NCI-H748 (cell line): Measurements from ENCODE around the gene ROS1.
A peak's percentile ranks its signal among the peaks of the same experiment; 100 is the strongest.
"Not testable (repeated sequence)": the region's sequence is repeated elsewhere in the genome, so short reads cannot be mapped to it uniquely, and the experiment has no call there.

Source experiments
- DNase-seq: peaks from one replicate; lab custom pipeline; 2025; ENCODE audit not compliant: unreplicated experiment; lab: John Stamatoyannopoulos, UW

ROS1 gene

DNA sequence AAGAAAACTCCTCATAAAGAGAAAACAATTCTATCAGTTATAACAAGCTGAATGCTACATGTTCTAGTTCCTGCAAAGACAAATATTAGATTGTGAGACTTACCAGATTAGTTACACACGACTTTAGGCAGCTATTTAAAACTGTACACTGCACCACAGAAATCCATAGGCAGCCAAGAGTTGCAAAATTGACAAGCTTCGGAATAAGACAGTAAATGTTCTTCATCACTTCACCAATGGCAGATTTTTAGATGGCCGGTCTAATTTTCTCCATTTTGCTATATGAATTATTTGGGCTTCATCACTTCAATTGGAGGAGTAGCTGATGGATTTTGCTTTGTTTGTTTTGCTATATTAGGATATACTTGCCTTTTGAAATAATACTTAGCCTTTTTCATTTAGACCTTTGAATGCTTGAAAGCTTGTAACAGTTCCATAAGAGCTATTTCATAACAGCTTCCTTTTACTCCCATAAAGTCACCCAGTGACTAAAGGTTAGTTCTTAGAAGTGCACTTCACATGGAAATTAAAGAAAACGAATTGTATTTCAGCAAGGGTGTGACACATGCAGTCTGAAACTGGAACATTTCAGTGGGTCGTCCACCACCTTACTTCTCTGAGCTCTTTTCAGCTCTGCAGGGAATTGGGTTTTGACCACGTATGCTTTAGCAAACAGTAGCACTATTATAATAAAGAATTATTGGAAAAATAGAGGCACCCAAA, at the start of gene ROS1:
Gene ROS1 (minus strand): TSS at position 512 of the 723 bp plus-strand sequence. CDS start 286 bp downstream, at position 226.
- no peak for DNase-seq

DNA sequence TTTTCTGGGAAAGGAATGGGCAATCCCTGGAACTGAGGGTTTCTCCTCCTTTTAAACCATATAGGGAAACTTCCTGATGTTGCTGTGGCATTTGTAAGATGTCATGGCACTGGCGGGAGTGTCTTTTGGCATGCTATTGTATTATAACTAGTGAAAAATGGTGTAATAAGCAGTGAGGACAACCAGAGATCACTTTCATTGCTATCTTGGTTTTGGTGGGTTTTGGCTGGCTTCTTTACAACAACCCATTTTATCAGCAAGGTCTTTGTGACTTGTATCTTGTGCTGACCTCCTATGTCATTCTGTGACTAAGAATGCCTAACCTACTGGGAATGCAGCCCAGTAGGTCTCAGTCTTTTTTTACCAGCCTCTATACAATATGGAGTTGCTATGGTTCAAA, 47.7 kb upstream of the ROS1 start:
- DNase-seq, result no peak

DNA sequence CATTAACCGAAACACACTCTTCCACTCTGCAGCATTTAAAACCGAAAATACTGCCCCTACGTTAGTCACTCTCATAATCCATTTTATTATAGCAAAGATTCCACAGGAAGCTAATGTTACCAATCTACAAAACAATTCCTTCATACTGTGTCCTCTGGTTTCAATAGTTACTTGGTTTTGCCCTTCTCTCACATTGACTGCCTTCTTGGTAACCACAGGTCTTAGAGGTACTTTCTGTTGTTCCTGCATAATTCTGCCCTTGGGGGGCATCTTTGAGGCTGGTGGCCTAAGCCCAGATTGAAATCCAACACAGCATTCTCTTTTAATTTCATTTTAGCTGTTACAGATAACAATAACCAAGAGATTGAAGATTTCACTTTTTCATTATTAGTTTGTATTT, 46.9 kb upstream of the ROS1 start:
- DNase-seq, result no peak

DNA sequence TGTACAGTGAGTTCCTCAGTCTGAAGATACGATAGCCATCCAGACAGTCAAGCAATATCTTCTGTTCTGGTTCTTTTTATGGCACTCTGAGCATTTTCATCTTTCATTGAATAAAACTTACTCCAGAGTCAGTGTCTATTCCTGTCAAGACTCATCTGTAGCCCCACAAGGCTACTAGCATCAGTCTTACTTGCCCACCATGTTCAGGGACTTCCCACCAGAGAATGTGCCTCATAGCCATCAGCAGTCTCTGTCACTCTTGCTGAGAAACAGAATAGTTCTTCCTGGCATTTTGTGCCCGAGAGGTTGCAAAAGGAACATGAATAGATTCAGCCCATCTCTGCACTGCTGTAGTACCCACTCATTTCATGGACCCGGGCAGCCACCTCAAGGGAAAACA, 44.0 kb upstream of the ROS1 start:
- DNase-seq, result no peak

DNA sequence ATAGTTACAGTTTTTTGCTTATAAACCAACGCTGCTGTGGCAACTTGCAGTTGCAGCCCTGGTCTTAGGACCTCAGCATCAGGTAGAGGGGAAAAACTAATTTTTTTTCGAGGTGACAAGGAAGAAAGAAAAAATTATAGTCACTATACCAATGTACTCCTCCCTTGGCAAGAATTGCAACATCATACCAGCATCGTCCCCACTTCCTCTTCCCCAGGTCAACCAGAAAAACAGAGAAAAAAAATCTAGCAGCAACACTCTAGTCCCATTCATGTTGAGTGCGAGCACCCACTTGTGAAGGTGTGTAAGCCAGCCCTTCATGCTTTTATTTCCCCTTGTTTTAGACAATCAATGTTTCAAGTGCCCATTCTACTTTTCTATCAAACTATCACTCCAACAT, 43.6 kb upstream of the ROS1 start:
- DNase-seq, result no peak

DNA sequence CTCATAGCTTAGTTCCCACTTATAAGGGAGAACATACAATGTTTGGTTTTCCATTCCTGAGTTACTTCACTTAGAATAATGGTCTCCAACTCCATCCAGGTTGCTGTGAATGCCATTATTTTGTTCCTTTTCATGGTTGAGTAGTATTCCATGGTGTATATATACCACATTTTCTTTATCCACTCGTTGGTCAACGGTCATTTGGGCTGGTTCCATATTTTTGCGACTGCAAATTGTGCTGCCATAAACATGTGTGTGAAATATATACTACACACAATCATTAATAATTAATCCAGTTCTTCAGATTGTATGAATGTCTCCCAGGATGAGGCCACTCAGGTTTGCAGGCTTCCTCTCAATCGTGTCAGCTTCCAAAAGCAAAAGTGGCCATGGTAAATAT, 42.8 kb upstream of the ROS1 start:
- DNase-seq, result not testable (repeated sequence)

DNA sequence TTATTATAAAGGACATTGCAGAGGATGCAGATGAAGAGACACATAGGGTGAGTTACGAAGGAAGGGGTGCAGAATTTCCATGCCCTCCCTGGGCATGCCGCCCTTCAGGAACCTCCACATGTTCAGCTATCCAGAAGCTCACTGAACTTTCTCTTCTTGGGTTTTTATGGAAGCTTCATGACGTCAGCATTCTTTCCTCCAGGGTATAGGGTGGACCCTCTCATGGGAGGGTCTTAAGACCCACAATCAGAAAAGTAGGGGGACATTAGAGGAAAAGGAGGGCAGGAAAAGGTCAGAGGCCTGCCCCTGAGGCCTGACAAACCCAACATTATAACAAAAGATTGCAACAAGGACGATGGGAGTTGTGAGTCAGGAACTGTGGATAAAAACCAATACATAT, 42.1 kb upstream of the ROS1 start:
- no peak for DNase-seq

DNA sequence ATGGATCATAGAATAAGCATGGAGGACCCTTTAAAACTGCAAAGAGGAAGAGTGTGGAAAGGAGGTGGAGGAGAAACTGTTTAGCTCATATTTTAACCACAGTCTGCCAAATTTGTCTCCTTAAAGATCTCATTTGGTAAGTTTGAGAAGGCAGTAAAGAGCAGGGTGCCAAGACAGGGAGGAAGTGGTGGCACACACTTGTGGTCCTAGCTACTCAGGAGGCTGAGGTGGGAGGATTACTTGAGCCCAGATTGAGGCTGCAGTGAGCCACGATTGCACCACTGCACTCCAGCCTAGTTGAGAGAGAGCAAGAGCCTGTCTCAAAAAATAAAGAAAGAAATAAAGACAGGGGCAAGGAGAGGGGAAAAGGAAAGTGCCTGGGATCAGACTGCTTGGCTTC, 39.9 kb upstream of the ROS1 start:
- no peak for DNase-seq

DNA sequence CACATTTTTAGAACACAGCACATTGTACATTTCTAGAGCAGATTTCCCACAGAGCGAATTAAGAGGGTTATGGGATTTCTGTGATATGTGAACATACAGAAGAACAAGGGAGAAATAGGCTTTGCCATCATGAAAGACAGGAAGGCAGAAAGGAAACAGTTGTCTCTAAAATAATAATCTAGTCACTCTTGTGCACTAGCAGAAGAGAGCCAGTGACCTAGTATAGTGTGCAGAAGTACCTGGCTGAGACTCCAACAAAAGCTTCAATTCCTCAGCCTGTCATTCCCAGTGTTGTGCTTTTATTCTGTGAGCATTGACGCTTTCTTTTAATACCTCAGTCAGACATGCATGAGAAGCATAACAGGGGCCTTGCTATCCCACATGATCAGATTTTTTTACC, 39.0 kb upstream of the ROS1 start:
- DNase-seq, result no peak

DNA sequence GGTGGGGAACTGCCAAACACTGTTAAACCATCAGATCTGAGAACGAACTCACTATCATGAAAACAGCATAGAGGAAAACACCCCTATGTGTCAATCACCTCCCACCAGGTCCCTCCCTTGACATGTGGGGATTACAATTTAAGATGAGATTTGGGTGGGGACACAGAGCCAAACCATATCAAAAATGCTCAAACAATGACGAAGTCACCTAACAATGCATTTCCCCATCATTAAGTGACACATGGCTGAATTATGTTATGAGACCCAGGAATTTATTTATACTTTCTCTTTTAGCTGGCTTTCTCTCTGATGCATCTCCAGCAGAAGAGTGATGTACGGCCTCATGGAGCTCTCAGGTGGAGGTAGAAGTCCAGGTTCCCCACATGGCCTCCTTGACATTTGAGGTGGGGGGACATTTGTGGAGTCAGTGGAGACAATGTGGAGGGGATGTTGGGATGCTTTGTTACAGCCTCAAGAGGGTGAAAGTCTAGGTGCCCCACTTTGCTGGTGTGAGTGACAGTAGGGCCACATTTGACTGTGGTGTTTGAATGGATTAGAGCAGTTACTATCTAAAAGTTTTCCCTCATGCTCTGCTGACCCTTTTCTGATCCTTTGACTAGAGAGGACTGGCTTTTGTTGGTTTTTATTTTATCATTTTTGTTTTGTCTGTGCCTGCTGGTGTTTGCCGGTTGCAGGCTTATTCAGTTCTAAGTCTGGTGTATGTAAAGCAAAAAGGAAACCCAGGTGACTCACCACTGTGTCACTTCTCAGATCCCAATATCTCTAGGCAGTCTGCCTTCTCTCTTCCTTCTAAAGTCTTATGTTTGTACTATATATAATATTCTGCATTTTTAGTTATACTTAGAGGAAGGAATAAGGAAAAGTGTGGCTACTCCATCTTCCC, 38.3 kb upstream of the ROS1 start:
- DNase-seq, result no peak

DNA sequence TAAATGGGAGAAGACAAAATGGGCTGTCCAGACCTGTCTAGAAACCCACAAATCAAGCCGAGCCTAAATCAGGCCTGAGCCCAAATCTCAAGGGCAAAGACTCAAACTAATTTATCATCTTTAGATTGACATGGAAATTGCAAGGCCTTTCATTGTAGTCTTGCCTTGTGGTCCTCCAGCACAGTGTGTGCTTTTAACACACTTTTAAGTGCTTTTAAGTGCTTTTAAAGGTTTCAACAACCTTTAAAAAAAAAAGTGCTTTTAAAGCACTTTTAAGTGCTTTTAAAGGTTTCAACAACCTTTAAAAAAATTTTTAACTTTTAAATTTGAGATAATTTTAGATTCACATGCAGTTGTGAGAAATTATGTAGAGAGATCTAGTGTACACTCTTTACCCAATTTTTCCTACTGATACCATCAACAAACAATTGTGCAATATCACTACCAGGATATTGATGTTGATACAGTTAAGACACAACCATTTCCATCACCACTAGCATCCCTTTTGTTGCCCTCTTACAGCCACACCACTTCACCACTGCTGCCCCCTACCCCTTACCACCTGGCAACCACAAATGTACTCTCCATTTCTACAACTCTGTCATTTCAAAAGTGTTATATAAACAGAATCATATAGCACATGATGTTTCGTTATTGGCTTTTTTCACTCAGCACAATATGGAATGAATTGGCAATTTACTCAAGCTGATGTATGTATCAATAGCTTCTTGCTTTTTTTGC, 33.6 kb upstream of the ROS1 start:
- DNase-seq, result no peak

DNA sequence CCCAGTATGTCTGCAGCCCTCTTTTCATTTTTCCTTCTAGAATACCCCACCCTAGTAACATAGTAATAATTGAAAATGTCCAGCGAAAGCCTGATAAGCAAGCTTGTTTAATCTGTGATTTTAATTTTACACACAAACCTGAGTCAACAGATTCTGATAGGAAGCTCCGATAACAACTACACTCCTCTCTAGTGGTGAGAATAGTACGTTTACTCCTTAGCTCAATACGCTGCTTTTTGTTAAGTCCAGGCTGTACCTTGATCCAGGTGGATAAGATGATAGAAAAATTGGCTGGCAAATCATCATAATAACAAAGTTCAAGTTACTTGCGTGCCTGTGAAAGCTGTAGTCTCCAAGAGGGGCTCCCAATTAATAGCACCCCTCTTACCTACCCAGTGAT, 31.3 kb upstream of the ROS1 start:
- no peak for DNase-seq

DNA sequence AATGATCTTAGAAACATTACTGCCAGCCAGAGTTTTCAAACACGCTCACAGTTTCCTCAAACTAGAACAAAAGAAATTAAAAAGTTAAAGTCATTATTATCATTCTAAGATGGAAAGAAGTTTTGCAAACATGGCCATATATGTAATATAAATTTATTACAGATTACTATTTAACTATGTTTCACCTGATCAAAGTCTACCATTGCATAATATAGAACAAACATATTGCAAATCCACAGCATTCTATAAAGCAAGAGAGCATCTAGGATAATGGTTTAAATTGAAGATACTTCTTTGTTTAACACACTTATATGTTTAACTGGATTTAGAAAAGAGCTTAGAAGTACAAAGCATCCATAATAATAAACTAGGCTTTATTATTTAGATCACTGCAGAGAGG, 30.5 kb upstream of the ROS1 start:
- no peak for DNase-seq

DNA sequence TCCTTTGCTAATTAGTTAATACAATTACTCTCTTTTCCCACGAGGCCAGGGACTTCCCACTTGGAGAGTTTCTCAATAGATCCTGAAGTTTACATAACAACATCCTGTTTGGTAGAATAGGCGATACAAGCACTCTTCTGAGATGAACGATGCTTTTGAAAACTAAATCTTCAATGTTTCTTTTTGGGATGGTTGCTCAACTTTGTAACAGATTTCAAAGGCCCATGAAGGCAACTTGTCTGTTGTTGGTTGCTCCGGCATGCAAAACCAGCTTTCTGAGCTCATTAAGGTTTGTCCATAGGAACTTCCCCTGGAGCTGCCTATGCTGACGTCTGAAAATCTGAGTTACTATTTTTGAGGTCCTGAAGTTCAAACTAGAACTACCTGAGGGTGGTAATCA, 25.9 kb upstream of the ROS1 start:
- no peak for DNase-seq

DNA sequence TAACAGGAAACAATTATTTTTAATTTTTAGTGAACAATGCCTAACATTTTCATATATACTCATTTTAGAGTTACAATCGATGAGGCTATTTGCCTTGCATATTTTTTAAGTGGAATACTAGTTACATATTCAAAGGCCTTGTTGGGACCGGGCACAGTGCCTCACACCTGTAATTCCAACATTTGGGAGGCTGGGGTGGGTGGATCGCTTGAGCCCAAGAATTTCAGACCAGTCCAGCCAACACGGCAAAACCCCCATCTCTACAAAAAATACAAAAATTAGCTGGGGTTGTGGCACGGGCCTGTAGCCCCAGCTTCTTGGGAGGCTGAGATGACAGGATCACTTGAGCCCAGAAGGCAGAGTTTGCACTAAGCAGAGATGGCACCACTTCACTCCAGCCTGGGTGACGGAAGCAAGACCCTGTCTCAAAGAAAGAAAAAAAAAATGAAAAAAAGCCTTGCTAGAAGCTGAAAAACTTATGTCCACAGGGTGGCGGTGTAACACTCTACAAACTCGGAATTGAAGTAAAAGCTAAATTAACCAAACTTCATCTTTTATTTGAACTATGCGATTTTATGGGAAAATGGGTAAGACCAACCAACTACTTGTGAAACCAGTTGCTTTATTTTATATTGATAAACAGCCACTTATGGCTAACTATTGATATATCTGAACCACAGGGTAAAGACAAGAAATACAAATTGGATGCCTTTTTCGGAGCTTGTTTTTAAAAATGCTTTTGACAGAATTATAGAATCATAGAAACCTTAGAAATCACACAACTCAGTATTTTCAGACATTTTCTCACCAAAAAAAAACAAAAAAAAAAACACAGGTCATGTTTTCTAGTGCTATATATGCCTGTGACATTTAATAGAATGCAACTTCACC, 24.1 kb upstream of the ROS1 start:
- DNase-seq, result peak; percentile 66

DNA sequence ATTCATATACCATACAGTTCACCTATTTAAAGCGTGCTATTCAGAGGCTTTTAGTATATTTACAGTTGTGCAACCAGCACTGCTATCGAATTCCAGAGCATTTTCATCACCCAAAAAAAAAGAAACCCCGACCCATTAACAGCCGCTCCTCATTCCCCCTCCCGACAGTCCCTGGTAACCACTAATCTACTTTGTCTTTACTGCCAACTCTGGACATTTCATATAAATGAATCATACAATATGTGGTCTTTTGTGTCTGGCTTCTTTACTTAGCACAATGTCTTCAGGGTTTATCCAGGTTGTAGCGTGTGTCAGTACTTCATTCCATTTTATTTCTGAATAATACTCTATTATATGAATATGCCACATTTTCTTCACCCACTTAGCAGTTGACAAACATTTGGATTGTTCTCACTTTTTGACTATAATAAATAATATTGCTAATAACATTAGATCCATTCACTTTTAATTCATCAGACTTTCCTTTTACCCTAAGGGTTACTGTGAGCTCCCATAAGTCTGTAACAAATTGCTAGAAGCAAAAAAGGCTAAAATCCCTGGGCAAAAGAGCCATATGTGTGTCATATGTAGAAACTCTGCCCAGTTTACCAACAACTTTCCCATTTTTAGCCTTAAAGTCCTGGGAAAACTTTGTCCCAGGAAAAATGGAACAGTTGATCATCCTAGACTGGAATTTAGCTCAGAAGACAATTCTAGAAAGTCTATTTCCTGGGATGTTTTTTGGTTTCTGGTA, 23.2 kb upstream of the ROS1 start:
- no peak for DNase-seq

DNA sequence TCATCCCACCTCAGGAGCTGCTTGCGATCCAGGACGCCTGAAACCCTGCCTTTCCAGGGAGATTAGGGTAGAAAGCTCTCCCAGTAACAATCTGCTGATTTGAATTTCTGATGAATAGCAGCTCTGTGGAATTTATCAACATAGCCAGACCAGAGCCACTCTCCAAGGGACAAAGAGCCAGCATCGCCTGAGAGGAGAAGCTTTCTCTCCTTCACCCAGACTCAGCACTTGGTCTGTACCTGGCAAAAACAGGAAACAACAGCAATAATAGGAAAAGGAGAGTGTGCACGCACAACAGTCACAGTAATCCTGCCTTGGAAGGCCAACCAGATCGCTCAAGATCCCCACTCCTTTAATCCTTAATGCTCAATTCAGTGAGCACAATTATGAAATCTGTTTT, 22.3 kb upstream of the ROS1 start:
- no peak for DNase-seq

DNA sequence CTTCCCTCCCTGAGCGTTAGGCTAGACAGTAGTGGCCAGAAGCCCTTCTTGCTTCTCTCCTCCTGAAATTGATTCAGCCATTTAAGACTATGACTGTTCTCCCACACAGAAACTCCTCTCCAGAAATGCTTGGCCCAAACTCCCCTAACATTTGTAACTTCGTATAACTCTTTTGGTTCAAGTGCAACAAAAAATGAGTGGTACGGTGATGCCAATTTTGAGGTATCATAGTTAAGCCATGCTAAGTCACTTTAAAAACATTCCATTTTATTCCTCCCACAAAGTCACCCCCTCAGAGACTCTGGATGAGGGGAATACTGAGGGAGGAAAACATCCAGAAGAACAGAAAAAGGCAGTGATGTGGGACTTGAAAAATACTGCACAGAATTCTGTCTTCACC, 21.1 kb upstream of the ROS1 start:
- no peak for DNase-seq

DNA sequence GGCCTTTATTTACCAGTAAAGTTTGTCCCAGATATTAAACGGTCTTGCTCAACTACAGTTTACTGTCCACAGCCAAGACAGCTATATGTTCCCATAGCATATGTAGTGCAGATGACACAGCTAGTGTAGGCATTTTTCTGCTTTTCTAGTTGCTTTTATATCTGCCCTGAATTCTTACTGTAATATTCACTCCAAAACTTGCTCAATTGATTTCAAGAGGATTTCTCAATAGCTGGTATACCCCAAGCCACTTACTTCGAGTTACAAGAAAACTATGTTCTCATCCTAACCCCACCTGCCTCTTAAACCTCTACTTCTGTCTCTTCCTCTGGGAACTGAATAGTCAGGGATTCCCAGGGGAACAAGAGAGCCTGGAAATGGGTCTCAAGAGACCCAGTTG, 18.9 kb upstream of the ROS1 start:
- no peak for DNase-seq

DNA sequence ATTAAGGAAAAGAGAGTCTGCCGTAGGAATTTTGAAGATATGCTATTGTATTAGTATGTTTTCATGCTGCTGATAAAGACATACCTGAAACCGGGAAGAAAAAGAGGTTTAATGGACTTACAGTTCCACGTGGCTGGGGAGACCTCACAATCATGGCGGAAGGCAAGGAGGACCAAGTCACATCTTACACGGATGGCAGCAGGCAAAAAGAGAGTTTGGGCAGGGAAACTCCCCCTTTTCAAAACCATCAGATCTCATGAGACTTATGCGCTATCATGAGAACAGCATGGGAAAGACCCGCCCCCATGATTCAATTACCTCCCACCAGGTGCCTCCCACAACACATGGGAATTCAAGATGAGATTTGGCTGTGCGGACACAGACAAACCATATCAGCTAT, 16.6 kb upstream of the ROS1 start:
- not testable (repeated sequence) for DNase-seq
